SU-DHL-6 (cell line): ENCODE results near the gene LENEP.
A peak's percentile ranks its signal among the peaks of the same experiment; 100 is the strongest.

Source experiments
- H2AFZ ChIP-seq: fragments of 200-600 bp; sonication (generic); 2 replicates; pipeline ENCODE4 v1.6.1; 2014; ENCODE audit warnings: low read depth, mild to moderate bottlenecking, moderate library complexity, mixed read lengths, antibody characterized with exemption, low read length; ENCODE audit not compliant: severe bottlenecking
- H3F3A ChIP-seq: fragments of 200-600 bp; shearing (Covaris generic); 2 replicates; pipeline ENCODE4 v1.6.0; 2016; ENCODE audit warnings: antibody characterized with exemption, mild to moderate bottlenecking; ENCODE audit not compliant: insufficient read depth
- H3K27ac ChIP-seq: fragments of 200-600 bp; sonication (generic); 2 replicates; pipeline ENCODE4 v1.5.1; 2016; ENCODE audit warnings: low read depth, mild to moderate bottlenecking, low read length, moderate library complexity, mixed read lengths
- H3K27me3 ChIP-seq: fragments of 200-600 bp; sonication (generic), shearing (Covaris generic); 2 replicates; pipeline ENCODE4 v1.6.0; 2014; ENCODE audit warnings: mild to moderate bottlenecking, low read length
- H3K36me3 ChIP-seq: fragments of 200-600 bp; sonication (generic); 2 replicates; pipeline ENCODE4 v1.6.1; 2014; ENCODE audit warnings: mild to moderate bottlenecking, low read length, mixed read lengths
- H3K4me2 ChIP-seq: fragments of 300-600, 200-600 bp; shearing (Covaris generic), sonication (generic); 2 replicates; pipeline ENCODE4 v1.6.0; 2014; ENCODE audit warnings: low read length, low read depth, mild to moderate bottlenecking; ENCODE audit not compliant: poor library complexity, severe bottlenecking
- H3K4me3 ChIP-seq: fragments of 200-600 bp; sonication (generic); 2 replicates; pipeline ENCODE4 v1.5.1; 2014; ENCODE audit warnings: antibody characterized with exemption, low read length, mild to moderate bottlenecking, mixed read lengths; ENCODE audit not compliant: insufficient read depth, poor library complexity, severe bottlenecking
- H3K79me2 ChIP-seq: fragments of 200-600 bp; sonication (generic); 2 replicates; pipeline ENCODE4 v1.6.1; 2014; ENCODE audit warnings: mild to moderate bottlenecking, low read length, moderate library complexity; ENCODE audit not compliant: insufficient read depth
- H3K9ac ChIP-seq: fragments of 200-600 bp; sonication (generic); 2 replicates; pipeline ENCODE4 v1.7.0; 2014; ENCODE audit warnings: mild to moderate bottlenecking, low read length
- H3K9me2 ChIP-seq: fragments of 200-600 bp; sonication (generic); replicated peaks from 2 replicates; pipeline ENCODE4 v1.6.1; 2014; ENCODE audit warnings: low read length; ENCODE audit not compliant: insufficient read depth
- H3K9me3 ChIP-seq: fragments of 200-600 bp; sonication (generic); 2 replicates; pipeline ENCODE4 v1.6.1; 2014; ENCODE audit warnings: low read length, mixed read lengths; ENCODE audit not compliant: insufficient read depth
- H4K20me1 ChIP-seq: fragments of 200-600 bp; sonication (generic); 2 replicates; pipeline ENCODE4 v1.6.1; 2014; ENCODE audit warnings: low read depth, mild to moderate bottlenecking, antibody characterized with exemption, low read length, moderate library complexity, mixed read lengths
- EZH2phosphoT487 ChIP-seq: fragments of 200-600 bp; sonication (generic), shearing (Covaris generic); conservative IDR thresholded peaks from 2 replicates; pipeline ENCODE4 v1.6.1; 2018; ENCODE audit warnings: mild to moderate bottlenecking, antibody characterized with exemption, low read length, moderate library complexity, mixed read lengths
- TF ChIP-seq, protein P1 (sequence below): fragments of 200-600 bp; sonication (generic); IDR thresholded peaks from one replicate; pipeline ENCODE4 v1.5.1; 2017; ENCODE audit warnings: antibody characterized with exemption, mild to moderate bottlenecking, low read length, moderate library complexity; ENCODE audit not compliant: insufficient read depth, poor library complexity, severe bottlenecking

LENEP gene

DNA sequence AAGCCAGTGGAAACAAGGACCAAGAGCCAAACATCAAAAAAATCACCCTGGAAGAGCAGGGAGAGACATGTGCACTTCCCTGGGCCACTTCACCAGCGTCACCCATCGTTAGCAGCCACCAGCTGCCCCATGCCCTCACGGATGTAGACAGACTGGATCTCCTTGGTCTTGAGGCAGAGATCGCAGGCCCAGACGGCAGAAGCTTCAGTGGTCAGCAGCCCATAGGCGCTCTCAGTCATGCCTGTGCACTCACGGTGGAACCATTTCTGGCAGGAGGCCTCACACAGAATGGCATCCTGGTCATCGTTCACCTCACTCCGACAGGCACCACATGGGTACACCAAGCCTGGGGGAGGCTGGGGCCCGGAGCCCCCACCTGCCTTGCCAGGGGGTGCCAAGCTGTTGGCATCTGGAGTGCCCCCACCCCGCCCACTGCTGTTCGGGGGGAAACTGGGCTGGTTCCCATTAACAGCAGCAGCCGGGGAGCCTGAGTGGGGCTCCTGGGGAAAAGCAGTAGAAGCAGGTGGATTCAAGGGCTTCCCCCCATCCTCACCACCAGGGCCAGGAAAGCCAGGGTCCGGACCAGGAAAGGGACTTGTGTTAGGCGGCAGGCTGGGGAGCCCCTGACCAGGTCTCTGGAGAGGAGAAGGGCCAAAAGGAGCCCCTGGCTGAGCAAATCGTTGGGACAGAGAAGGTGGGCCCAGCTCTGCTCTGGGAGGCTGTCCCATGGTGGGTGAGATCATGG, 34.5 kb upstream of the LENEP start:
- H3K4me3 ChIP-seq, result no peak overlapping the region
- H3F3A ChIP-seq, result peaks cover 32% of the 10 kb centered on the region
- H3K4me2 ChIP-seq, result no peak overlapping the region

DNA sequence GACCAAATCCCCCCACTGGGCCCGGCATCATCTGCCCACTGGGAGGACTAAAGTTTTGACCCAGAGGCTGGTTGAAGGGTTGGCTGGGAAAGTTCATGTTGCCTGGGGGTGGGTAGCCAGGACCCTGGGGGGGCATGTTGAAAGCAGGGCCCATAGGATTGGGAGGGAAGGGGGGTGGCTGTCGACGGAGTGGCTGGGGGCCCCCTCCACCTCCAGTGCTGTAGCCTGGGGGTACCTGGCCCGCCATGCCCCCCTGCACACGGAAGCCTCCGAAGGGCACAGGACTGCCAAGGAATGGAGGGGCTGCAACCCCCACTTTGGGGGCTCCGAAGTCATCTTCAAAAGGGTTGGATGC, 34.0 kb upstream of the LENEP start:
- Histone ChIP-seq H3K9me3 (no peaks in the 10 kb centered on the region), H4K20me1 (no peaks in the 10 kb centered on the region), H3K36me3 (peaks cover 3% of the 10 kb centered on the region; the same call in 1 of the 2 replicates), H2AFZ (no peak overlapping the region), H3K9ac (no peak overlapping the region), H3K4me3 (no peak overlapping the region), H3F3A (peaks cover 37% of the 10 kb centered on the region), H3K27me3 (no peaks in the 10 kb centered on the region), H3K79me2 (peaks cover 12% of the 10 kb centered on the region), H3K27ac (no peak overlapping the region), H3K9me2 (no peaks in the 10 kb centered on the region), H3K4me2 (no peak overlapping the region)
- TF ChIP-seq, protein P1, sequence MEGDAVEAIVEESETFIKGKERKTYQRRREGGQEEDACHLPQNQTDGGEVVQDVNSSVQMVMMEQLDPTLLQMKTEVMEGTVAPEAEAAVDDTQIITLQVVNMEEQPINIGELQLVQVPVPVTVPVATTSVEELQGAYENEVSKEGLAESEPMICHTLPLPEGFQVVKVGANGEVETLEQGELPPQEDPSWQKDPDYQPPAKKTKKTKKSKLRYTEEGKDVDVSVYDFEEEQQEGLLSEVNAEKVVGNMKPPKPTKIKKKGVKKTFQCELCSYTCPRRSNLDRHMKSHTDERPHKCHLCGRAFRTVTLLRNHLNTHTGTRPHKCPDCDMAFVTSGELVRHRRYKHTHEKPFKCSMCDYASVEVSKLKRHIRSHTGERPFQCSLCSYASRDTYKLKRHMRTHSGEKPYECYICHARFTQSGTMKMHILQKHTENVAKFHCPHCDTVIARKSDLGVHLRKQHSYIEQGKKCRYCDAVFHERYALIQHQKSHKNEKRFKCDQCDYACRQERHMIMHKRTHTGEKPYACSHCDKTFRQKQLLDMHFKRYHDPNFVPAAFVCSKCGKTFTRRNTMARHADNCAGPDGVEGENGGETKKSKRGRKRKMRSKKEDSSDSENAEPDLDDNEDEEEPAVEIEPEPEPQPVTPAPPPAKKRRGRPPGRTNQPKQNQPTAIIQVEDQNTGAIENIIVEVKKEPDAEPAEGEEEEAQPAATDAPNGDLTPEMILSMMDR, result no peak
- TF ChIP-seq EZH2phosphoT487, result no peak

More for the DNA sequence above, 34.5 kb upstream of the LENEP start:
- peaks cover 12% of the 10 kb centered on the region for H3K79me2 ChIP-seq
- H2AFZ ChIP-seq, result no peak overlapping the region
- no peaks in the 10 kb centered on the region for H3K27me3 ChIP-seq
- no peak overlapping the region for H3K9ac ChIP-seq
- no peak for TF ChIP-seq EZH2phosphoT487
- TF ChIP-seq, protein P1, result no peak
- no peak overlapping the region for H3K27ac ChIP-seq
- H3K9me2 ChIP-seq, result no peaks in the 10 kb centered on the region
- H3K36me3 ChIP-seq, result peaks cover 3% of the 10 kb centered on the region; the same call in 1 of the 2 replicates
- no peaks in the 10 kb centered on the region for H4K20me1 ChIP-seq
- no peaks in the 10 kb centered on the region for H3K9me3 ChIP-seq

DNA sequence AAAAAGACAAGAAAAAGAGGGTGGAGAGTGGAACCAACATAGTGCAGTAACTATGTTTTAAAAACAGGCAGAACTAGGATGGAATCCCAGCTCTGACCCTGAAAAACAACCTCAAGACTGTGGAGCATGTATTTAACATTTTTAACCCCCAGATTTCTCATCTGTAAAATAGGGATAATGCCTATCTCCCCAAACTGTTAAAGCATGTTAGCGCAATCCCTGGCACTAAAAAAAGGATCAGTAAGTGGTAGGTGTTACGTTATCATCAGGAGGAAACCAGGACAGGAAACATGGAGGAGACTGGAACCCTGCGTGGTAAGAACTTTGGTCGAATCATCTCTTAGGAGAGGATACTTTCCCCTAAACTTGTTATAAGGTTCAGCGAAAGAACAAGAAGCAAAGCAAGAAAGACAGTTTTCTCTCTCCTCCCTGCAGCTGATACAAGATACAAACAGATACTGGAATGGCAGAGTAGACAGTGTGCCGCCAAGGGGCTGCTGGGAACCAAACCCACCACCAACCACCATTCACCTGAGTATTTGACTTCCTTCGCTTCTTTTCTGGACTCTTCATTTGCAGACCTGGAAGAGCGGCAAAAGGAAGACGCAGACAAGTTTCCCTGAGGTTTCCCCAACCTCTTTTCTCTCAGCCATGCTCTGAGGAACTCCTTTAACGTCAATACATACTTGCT, 32.8 kb upstream of the LENEP start:
- Histone ChIP-seq H3K27me3 (no peaks in the 10 kb centered on the region), H3K4me3 (peak overlapping the region; percentile 82), H3K36me3 (peaks cover 3% of the 10 kb centered on the region; the same call in 1 of the 2 replicates), H3K9me3 (no peaks in the 10 kb centered on the region), H3K27ac (peak overlapping the region; percentile 91), H3K4me2 (peak overlapping the region; percentile 72), H4K20me1 (no peaks in the 10 kb centered on the region), H3K9ac (peak overlapping the region; percentile 96), H2AFZ (no peak overlapping the region), H3K79me2 (peaks cover 12% of the 10 kb centered on the region), H3K9me2 (no peaks in the 10 kb centered on the region), H3F3A (peaks cover 36% of the 10 kb centered on the region)
- TF ChIP-seq EZH2phosphoT487, result no peak
- TF ChIP-seq, protein P1, result no peak
